ENCODE measurements around the gene TUBGCP2. TPM values are rescaled to one million over a fixed set of nuclear protein-coding genes. Genes with fewer than 3 reads are reported as not detected.
"Not testable (repeated sequence)": the region's sequence is repeated elsewhere in the genome, so short reads cannot be mapped to it uniquely, and the experiment has no call there.

Gene TUBGCP2
- total RNA-seq, 1 donor, result 60.8 TPM

- H3K36me3 ChIP-seq (ENCODE audit: insufficient read depth, low read length); H3K79me2 ChIP-seq (ENCODE audit: insufficient read depth, low read length); H2AFZ ChIP-seq (ENCODE audit: low read length); H3K4me3 ChIP-seq (ENCODE audit: insufficient read depth, low read length); DNase-seq (ENCODE audit: insufficient read length, low spot score, missing footprints); H3K4me2 ChIP-seq (ENCODE audit: insufficient read depth, low read length); H3K4me1 ChIP-seq (ENCODE audit: insufficient read depth, low read length); H3K9me3 ChIP-seq (ENCODE audit: low read depth, low read length); H4K20me1 ChIP-seq (ENCODE audit: insufficient read depth, low read length); H3K27ac ChIP-seq (ENCODE audit: low read depth, low read length): not testable (repeated sequence)
- peaks cover 13% of the 10 kb centered on the region for H3K27me3 ChIP-seq (ENCODE audit: insufficient read depth, low read length)
Measured at GRCh38 chr10:133320852-133321422, 12.3 kb upstream of the TUBGCP2 start.

DNA sequence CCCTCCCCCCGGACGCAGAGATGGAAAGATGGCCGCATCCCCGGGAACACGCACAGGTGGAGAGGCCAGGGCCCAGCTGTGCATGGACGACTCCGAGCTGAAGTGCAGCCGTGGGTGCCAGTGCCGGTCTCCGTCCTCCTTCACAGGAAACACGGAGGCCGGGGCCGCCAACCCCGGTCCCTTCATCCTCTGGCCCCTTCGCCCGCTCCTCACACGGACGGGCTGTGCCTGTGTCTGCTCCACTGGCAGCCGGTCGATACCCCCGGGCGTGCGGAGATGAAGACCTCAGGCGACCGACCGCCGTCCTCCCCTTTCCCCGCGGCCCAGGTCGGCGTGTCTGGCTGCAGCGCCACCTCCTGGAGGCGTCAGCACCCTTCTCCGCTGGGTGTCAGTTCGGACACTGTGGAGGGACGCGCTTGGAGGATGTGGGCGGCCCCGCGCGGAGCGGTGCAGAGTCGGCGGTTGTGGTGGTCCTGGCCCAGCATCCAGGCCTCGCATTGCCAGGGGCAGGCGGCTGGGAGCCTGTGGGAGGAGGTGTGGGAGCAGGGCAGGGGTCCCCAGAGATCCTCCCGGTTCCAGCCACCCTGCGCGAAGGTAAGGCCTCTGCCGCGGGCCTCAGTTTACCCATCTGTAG lies 9.9 kb upstream of the TUBGCP2 start:
- no peaks in the 10 kb centered on the region for H3K9me3 ChIP-seq (ENCODE audit: low read depth, low read length)
- H4K20me1 ChIP-seq (ENCODE audit: insufficient read depth, low read length), result no peaks in the 10 kb centered on the region
- H3K4me3 ChIP-seq (ENCODE audit: insufficient read depth, low read length), result peak overlapping the region; percentile 68
- H3K36me3 ChIP-seq (ENCODE audit: insufficient read depth, low read length), result no peaks in the 10 kb centered on the region
- H3K27me3 ChIP-seq (ENCODE audit: insufficient read depth, low read length), result no peaks in the 10 kb centered on the region
- H3K79me2 ChIP-seq (ENCODE audit: insufficient read depth, low read length), result no peaks in the 10 kb centered on the region
- DNase-seq (ENCODE audit: insufficient read length, low spot score, missing footprints), result peak; percentile 94
- no peaks in the 10 kb centered on the region for H3K4me1 ChIP-seq (ENCODE audit: insufficient read depth, low read length)
- H3K27ac ChIP-seq (ENCODE audit: low read depth, low read length), result no peak overlapping the region
- H3K4me2 ChIP-seq (ENCODE audit: insufficient read depth, low read length), result peak overlapping the region; percentile 81
- peak overlapping the region; percentile 85 for H2AFZ ChIP-seq (ENCODE audit: low read length)
- TF ChIP-seq, protein P1, sequence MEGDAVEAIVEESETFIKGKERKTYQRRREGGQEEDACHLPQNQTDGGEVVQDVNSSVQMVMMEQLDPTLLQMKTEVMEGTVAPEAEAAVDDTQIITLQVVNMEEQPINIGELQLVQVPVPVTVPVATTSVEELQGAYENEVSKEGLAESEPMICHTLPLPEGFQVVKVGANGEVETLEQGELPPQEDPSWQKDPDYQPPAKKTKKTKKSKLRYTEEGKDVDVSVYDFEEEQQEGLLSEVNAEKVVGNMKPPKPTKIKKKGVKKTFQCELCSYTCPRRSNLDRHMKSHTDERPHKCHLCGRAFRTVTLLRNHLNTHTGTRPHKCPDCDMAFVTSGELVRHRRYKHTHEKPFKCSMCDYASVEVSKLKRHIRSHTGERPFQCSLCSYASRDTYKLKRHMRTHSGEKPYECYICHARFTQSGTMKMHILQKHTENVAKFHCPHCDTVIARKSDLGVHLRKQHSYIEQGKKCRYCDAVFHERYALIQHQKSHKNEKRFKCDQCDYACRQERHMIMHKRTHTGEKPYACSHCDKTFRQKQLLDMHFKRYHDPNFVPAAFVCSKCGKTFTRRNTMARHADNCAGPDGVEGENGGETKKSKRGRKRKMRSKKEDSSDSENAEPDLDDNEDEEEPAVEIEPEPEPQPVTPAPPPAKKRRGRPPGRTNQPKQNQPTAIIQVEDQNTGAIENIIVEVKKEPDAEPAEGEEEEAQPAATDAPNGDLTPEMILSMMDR (IDR thresholded peaks at IDR 0.05; ENCODE audit: extremely low read depth, low read depth, low read length), result peak; percentile 68

DNA sequence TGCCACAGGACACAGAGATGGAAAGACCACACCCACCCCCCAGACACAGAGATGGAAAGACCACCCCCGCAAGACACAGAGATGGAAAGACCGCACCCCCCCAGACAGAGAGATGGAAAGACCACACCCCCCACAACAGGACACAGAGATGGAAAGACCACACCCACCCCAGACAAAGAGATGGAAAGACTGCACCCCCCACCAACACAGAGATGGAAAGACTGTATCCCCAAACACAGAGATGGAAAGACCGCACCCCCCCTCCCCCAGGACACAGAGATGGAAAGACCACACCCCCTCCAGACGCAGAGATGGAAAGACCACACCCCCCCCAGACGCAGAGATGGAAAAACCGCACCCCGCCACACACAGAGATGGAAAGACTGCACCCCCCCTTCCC lies 8.1 kb upstream of the TUBGCP2 start:
- Histone ChIP-seq H3K27ac (ENCODE audit: low read depth, low read length) (no peak overlapping the region), H3K4me1 (ENCODE audit: insufficient read depth, low read length) (no peaks in the 10 kb centered on the region), H3K4me2 (ENCODE audit: insufficient read depth, low read length) (no peak overlapping the region), H3K36me3 (ENCODE audit: insufficient read depth, low read length) (peaks cover 7% of the 10 kb centered on the region), H2AFZ (ENCODE audit: low read length) (no peak overlapping the region), H3K9me3 (ENCODE audit: low read depth, low read length) (no peaks in the 10 kb centered on the region), H3K4me3 (ENCODE audit: insufficient read depth, low read length) (no peak overlapping the region), H3K27me3 (ENCODE audit: insufficient read depth, low read length) (no peaks in the 10 kb centered on the region), H4K20me1 (ENCODE audit: insufficient read depth, low read length) (no peaks in the 10 kb centered on the region), H3K79me2 (ENCODE audit: insufficient read depth, low read length) (no peaks in the 10 kb centered on the region)
- DNase-seq (ENCODE audit: insufficient read length, low spot score, missing footprints), result no peak
- TF ChIP-seq, protein P1 (IDR thresholded peaks at IDR 0.05; ENCODE audit: extremely low read depth, low read depth, low read length), result no peak

- no peak overlapping the region for H3K4me2 ChIP-seq (ENCODE audit: insufficient read depth, low read length)
- no peaks in the 10 kb centered on the region for H3K79me2 ChIP-seq (ENCODE audit: insufficient read depth, low read length)
Measured at GRCh38 chr10:133316266-133316665, 7.6 kb upstream of the TUBGCP2 start.

More at GRCh38 chr10:133316266-133316665, 7.6 kb upstream of the TUBGCP2 start:
- no peaks in the 10 kb centered on the region for H4K20me1 ChIP-seq (ENCODE audit: insufficient read depth, low read length)
- H2AFZ ChIP-seq (ENCODE audit: low read length), result no peak overlapping the region
- no peaks in the 10 kb centered on the region for H3K27me3 ChIP-seq (ENCODE audit: insufficient read depth, low read length)
- no peak for DNase-seq (ENCODE audit: insufficient read length, low spot score, missing footprints)
- H3K9me3 ChIP-seq (ENCODE audit: low read depth, low read length), result no peaks in the 10 kb centered on the region
- no peaks in the 10 kb centered on the region for H3K4me1 ChIP-seq (ENCODE audit: insufficient read depth, low read length)
- H3K36me3 ChIP-seq (ENCODE audit: insufficient read depth, low read length), result peaks cover 7% of the 10 kb centered on the region
- TF ChIP-seq, protein P1 (IDR thresholded peaks at IDR 0.05; ENCODE audit: extremely low read depth, low read depth, low read length), result no peak
- no peak overlapping the region for H3K4me3 ChIP-seq (ENCODE audit: insufficient read depth, low read length)
- H3K27ac ChIP-seq (ENCODE audit: low read depth, low read length), result no peak overlapping the region
